ENCODE results near the gene PATL2.

PATL2 gene

DNA sequence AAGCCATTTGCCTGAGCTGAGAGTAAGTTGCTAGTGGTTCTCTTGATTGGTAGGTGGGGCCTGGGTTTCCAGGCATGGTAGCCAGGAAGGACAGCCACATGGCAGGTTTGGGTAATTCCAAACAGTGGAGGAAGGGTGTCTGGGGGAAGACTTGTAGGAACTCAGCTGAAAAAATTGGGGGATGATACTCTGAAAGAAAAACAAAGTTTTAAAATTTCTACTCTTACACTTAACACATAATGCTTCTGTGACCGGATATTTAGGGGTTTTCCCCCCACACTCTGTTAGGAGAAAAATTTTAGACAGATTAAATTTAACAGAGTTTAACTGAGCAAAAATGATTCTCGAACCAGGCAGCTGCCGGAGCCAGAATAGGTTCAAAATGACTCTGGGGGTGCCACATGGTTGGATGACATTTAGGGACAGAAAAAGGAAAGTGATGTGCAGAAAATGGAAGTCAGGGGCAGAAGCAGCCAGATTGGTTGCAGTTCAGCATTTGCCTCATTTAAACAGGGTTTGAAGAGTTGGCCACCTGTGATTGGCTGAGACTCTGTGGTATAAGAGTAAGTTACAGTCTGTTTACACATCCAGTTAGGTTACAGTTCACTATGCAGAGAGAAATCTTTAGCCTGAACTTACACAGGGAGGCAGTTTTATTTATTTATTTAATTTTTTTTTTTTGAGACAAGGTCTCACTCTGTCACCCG is 8.3 kb upstream of the PATL2 start:
- Histone ChIP-seq H3K9me3 (ENCODE audit: control insufficient read depth in 2 of 2, low read length in 2 of 2) (no peaks in the 10 kb centered on the region), H3K4me1 (ENCODE audit: control insufficient read depth in 2 of 2, insufficient read depth in 2 of 2, low read length in 2 of 2) (peaks cover 12 to 14% of the 10 kb centered on the region in 2 donors), H3K27me3 (ENCODE audit: control insufficient read depth in 2 of 2, insufficient read depth in 2 of 2, low read length in 2 of 2) (no peaks in the 10 kb centered on the region), H3K27ac (ENCODE audit: low read depth in 2 of 2, low read length in 2 of 2) (peak overlapping the region in 1 of 2 donors; percentile 20), H3K36me3 (ENCODE audit: control insufficient read depth in 2 of 2, insufficient read depth in 2 of 2, low read length in 2 of 2) (peaks cover 41 to 43% of the 10 kb centered on the region in 2 donors), H3K9ac (ENCODE audit: low read depth in 1 of 2, low read length in 2 of 2) (no peak overlapping the region), H3K4me3 (ENCODE audit: low read length in 2 of 2) (no peak overlapping the region)

DNA sequence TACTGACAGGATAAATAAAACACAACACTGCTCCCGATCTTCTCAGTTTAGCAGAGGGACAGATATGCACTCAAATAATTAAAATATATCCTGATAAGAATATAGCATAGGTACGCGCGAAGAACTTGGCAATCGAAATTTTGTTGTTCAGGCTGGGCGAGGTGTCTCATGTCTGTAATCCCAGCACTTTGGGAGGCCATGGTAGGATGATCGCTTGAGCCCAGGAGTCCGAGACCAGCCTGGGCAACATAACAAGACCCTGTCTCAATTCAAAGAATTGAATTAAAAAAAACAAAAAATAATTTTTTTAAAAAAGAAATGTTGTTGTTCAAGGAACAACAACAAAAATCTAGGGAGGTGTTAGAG is 7.8 kb upstream of the PATL2 start:
- no peak overlapping the region for H3K27ac ChIP-seq (ENCODE audit: low read depth in 2 of 2, low read length in 2 of 2)
- peaks cover 46% of the 10 kb centered on the region in 2 donors for H3K36me3 ChIP-seq (ENCODE audit: control insufficient read depth in 2 of 2, insufficient read depth in 2 of 2, low read length in 2 of 2)

DNA sequence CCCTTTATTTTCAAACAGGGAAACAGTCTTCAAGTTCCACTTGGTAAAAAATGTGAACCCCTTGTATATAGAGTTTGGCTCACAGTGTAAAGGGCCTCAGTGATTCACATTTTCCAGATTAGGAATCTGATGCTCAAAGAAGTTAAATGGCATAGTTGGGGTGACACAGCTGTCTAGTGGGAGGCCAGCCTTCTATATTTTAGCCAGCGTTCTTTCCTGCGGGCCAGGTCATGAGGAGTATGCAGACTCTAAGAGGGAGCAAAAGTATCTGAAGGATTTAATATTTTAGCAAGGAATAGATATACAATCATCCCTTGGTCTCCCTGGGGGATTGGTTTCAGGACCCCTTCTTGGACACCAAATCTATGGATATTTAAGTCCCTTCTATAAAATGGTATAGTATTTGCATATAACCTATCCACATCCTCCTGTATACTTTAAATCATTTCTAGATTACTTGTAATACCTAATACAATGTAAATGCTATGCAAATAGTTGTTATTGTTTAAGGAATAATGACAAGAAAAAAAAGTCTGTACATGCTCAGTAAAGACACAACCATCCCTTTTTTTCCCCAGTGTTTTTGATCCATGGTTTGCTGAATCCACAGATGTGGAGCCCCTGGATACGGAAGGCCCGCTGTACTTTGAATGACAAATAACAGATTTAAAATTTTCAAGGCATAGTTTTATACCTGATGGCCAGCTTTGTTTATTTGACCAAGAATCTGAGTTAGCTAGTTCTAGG is 7.2 kb upstream of the PATL2 start:
- Histone ChIP-seq H3K27ac (ENCODE audit: low read depth in 2 of 2, low read length in 2 of 2) (no peak overlapping the region), H3K9me3 (ENCODE audit: control insufficient read depth in 2 of 2, low read length in 2 of 2) (no peaks in the 10 kb centered on the region), H3K4me3 (ENCODE audit: low read length in 2 of 2) (no peak overlapping the region), H3K9ac (ENCODE audit: low read depth in 1 of 2, low read length in 2 of 2) (no peak overlapping the region), H3K36me3 (ENCODE audit: control insufficient read depth in 2 of 2, insufficient read depth in 2 of 2, low read length in 2 of 2) (peaks cover 46% of the 10 kb centered on the region in 2 donors), H3K4me1 (ENCODE audit: control insufficient read depth in 2 of 2, insufficient read depth in 2 of 2, low read length in 2 of 2) (peaks cover 17 to 23% of the 10 kb centered on the region in 2 donors), H3K27me3 (ENCODE audit: control insufficient read depth in 2 of 2, insufficient read depth in 2 of 2, low read length in 2 of 2) (no peaks in the 10 kb centered on the region)

More for the DNA sequence above, 7.8 kb upstream of the PATL2 start:
- H3K4me1 ChIP-seq (ENCODE audit: control insufficient read depth in 2 of 2, insufficient read depth in 2 of 2, low read length in 2 of 2): peaks cover 17% of the 10 kb centered on the region in 2 donors
- no peak overlapping the region for H3K4me3 ChIP-seq (ENCODE audit: low read length in 2 of 2)
- no peak overlapping the region for H3K9ac ChIP-seq (ENCODE audit: low read depth in 1 of 2, low read length in 2 of 2)
- no peaks in the 10 kb centered on the region for H3K9me3 ChIP-seq (ENCODE audit: control insufficient read depth in 2 of 2, low read length in 2 of 2)
- no peaks in the 10 kb centered on the region for H3K27me3 ChIP-seq (ENCODE audit: control insufficient read depth in 2 of 2, insufficient read depth in 2 of 2, low read length in 2 of 2)

DNA sequence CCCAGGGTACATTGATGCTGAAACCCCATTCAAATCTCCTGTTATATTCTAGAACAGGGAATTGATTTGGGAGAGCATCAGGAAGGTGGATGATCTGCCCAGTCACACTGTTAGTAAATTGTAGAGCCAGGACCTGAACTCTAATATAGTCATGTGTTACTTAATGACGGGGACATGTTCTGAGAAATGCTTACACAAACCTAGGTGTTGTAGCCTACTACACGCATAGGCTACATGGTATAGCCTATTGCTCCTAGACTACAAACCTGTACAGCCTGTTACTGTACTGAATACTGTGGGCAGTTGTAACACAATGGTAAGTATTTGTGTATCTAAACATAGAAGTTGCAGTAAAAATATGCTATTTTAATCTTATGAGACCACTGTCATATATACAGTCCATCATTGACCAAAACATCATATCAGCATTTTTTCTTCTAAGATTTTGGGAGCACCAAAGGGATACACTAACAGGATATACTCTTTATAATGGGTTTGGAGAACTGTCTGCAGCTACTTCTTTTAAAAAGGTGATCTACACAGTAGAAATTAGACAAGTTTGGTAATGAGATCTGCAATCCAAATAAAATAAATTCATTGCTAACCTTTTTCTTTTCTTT is 6.0 kb upstream of the PATL2 start:
- Histone ChIP-seq H3K9me3 (ENCODE audit: control insufficient read depth in 2 of 2, low read length in 2 of 2) (no peaks in the 10 kb centered on the region), H3K4me3 (ENCODE audit: low read length in 2 of 2) (no peak overlapping the region), H3K4me1 (ENCODE audit: control insufficient read depth in 2 of 2, insufficient read depth in 2 of 2, low read length in 2 of 2) (peaks cover 17 to 25% of the 10 kb centered on the region in 2 donors), H3K27me3 (ENCODE audit: control insufficient read depth in 2 of 2, insufficient read depth in 2 of 2, low read length in 2 of 2) (no peaks in the 10 kb centered on the region), H3K9ac (ENCODE audit: low read depth in 1 of 2, low read length in 2 of 2) (no peak overlapping the region), H3K36me3 (ENCODE audit: control insufficient read depth in 2 of 2, insufficient read depth in 2 of 2, low read length in 2 of 2) (peaks cover 46% of the 10 kb centered on the region in 2 donors), H3K27ac (ENCODE audit: low read depth in 2 of 2, low read length in 2 of 2) (no peak overlapping the region)

DNA sequence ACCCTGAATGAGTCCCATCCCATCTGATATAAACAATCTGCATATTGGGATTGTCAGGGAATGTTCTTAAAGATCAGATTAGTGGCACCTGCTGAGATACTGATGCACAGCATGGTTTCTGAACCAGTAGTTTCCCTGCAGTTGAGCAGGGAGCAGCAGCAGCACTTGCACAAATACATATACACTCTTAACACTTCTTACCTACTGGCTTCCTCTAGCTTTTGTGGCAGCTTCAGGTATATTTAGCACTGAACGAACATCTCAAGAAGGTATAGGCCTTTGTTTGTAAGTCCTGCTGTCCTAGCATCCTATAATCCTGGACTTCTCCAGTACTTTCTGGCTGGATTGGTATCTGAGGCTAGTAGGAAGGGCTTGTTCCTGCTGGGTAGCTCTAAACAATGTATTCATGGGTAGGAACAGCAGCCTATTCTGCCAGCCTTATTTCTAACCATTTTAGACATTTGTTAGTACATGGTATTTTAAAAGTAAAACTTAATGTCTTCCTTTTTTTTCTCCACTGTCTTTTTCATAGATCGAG is 4.7 kb upstream of the PATL2 start:
- Histone ChIP-seq H3K9me3 (ENCODE audit: control insufficient read depth in 2 of 2, low read length in 2 of 2) (no peaks in the 10 kb centered on the region), H3K4me1 (ENCODE audit: control insufficient read depth in 2 of 2, insufficient read depth in 2 of 2, low read length in 2 of 2) (peaks cover 17 to 25% of the 10 kb centered on the region in 2 donors), H3K27me3 (ENCODE audit: control insufficient read depth in 2 of 2, insufficient read depth in 2 of 2, low read length in 2 of 2) (no peaks in the 10 kb centered on the region), H3K27ac (ENCODE audit: low read depth in 2 of 2, low read length in 2 of 2) (no peak overlapping the region), H3K9ac (ENCODE audit: low read depth in 1 of 2, low read length in 2 of 2) (no peak overlapping the region), H3K36me3 (ENCODE audit: control insufficient read depth in 2 of 2, insufficient read depth in 2 of 2, low read length in 2 of 2) (peaks cover 46% of the 10 kb centered on the region in 2 donors), H3K4me3 (ENCODE audit: low read length in 2 of 2) (peak overlapping the region in 1 of 2 donors; percentile 96)

DNA sequence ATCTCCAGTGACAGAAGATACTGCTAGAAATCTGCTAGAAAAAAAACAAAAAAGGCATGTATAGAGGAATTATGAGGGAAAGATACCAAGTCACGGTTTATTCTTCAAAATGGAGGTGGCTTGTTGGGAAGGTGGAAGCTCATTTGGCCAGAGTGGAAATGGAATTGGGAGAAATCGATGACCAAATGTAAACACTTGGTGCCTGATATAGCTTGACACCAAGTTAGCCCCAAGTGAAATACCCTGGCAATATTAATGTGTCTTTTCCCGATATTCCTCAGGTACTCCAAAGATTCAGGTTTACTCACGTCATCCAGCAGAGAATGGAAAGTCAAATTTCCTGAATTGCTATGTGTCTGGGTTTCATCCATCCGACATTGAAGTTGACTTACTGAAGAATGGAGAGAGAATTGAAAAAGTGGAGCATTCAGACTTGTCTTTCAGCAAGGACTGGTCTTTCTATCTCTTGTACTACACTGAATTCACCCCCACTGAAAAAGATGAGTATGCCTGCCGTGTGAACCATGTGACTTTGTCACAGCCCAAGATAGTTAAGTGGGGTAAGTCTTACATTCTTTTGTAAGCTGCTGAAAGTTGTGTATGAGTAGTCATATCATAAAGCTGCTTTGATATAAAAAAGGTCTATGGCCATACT is 4.1 kb upstream of the PATL2 start:
- Histone ChIP-seq H3K36me3 (ENCODE audit: control insufficient read depth in 2 of 2, insufficient read depth in 2 of 2, low read length in 2 of 2) (peaks cover 46% of the 10 kb centered on the region in 2 donors), H3K4me1 (ENCODE audit: control insufficient read depth in 2 of 2, insufficient read depth in 2 of 2, low read length in 2 of 2) (peaks cover 17 to 26% of the 10 kb centered on the region in 2 donors), H3K27me3 (ENCODE audit: control insufficient read depth in 2 of 2, insufficient read depth in 2 of 2, low read length in 2 of 2) (no peaks in the 10 kb centered on the region), H3K9me3 (ENCODE audit: control insufficient read depth in 2 of 2, low read length in 2 of 2) (no peaks in the 10 kb centered on the region), H3K4me3 (ENCODE audit: low read length in 2 of 2) (peak overlapping the region in 1 of 2 donors; percentile 96), H3K27ac (ENCODE audit: low read depth in 2 of 2, low read length in 2 of 2) (no peak overlapping the region), H3K9ac (ENCODE audit: low read depth in 1 of 2, low read length in 2 of 2) (no peak overlapping the region)

DNA sequence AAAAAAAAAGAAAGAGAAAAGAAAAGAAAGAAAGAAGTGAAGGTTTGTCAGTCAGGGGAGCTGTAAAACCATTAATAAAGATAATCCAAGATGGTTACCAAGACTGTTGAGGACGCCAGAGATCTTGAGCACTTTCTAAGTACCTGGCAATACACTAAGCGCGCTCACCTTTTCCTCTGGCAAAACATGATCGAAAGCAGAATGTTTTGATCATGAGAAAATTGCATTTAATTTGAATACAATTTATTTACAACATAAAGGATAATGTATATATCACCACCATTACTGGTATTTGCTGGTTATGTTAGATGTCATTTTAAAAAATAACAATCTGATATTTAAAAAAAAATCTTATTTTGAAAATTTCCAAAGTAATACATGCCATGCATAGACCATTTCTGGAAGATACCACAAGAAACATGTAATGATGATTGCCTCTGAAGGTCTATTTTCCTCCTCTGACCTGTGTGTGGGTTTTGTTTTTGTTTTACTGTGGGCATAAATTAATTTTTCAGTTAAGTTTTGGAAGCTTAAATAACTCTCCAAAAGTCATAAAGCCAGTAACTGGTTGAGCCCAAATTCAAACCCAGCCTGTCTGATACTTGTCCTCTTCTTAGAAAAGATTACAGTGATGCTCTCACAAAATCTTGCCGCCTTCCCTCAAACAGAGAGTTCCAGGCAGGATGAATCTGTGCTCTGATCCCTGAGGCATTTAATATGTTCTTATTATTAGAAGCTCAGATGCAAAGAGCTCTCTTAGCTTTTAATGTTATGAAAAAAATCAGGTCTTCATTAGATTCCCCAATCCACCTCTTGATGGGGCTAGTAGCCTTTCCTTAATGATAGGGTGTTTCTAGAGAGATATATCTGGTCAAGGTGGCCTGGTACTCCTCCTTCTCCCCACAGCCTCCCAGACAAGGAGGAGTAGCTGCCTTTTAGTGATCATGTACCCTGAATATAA is 2.2 kb upstream of the PATL2 start:
- Histone ChIP-seq H3K27me3 (ENCODE audit: control insufficient read depth in 2 of 2, insufficient read depth in 2 of 2, low read length in 2 of 2) (no peaks in the 10 kb centered on the region), H3K9ac (ENCODE audit: low read depth in 1 of 2, low read length in 2 of 2) (peak overlapping the region; percentile 100), H3K9me3 (ENCODE audit: control insufficient read depth in 2 of 2, low read length in 2 of 2) (no peaks in the 10 kb centered on the region), H3K4me1 (ENCODE audit: control insufficient read depth in 2 of 2, insufficient read depth in 2 of 2, low read length in 2 of 2) (peaks cover 23 to 38% of the 10 kb centered on the region in 2 donors), H3K4me3 (ENCODE audit: low read length in 2 of 2) (peak overlapping the region; percentile 96 to 99), H3K36me3 (ENCODE audit: control insufficient read depth in 2 of 2, insufficient read depth in 2 of 2, low read length in 2 of 2) (peaks cover 39 to 40% of the 10 kb centered on the region in 2 donors), H3K27ac (ENCODE audit: low read depth in 2 of 2, low read length in 2 of 2) (peak overlapping the region; percentile 100)

DNA sequence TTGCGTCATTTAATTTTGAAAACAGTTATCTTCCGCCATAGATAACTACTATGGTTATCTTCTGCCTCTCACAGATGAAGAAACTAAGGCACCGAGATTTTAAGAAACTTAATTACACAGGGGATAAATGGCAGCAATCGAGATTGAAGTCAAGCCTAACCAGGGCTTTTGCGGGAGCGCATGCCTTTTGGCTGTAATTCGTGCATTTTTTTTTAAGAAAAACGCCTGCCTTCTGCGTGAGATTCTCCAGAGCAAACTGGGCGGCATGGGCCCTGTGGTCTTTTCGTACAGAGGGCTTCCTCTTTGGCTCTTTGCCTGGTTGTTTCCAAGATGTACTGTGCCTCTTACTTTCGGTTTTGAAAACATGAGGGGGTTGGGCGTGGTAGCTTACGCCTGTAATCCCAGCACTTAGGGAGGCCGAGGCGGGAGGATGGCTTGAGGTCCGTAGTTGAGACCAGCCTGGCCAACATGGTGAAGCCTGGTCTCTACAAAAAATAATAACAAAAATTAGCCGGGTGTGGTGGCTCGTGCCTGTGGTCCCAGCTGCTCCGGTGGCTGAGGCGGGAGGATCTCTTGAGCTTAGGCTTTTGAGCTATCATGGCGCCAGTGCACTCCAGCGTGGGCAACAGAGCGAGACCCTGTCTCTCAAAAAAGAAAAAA is 1.4 kb upstream of the PATL2 start:
- H3K36me3 ChIP-seq (ENCODE audit: control insufficient read depth in 2 of 2, insufficient read depth in 2 of 2, low read length in 2 of 2): peaks cover 30 to 32% of the 10 kb centered on the region in 2 donors
- peaks cover 27 to 46% of the 10 kb centered on the region in 2 donors for H3K4me1 ChIP-seq (ENCODE audit: control insufficient read depth in 2 of 2, insufficient read depth in 2 of 2, low read length in 2 of 2)

More for the DNA sequence above, 1.4 kb upstream of the PATL2 start:
- Histone ChIP-seq H3K27me3 (ENCODE audit: control insufficient read depth in 2 of 2, insufficient read depth in 2 of 2, low read length in 2 of 2) (no peaks in the 10 kb centered on the region), H3K9me3 (ENCODE audit: control insufficient read depth in 2 of 2, low read length in 2 of 2) (no peaks in the 10 kb centered on the region), H3K9ac (ENCODE audit: low read depth in 1 of 2, low read length in 2 of 2) (peak overlapping the region; percentile 100), H3K4me3 (ENCODE audit: low read length in 2 of 2) (peak overlapping the region; percentile 96 to 99), H3K27ac (ENCODE audit: low read depth in 2 of 2, low read length in 2 of 2) (peak overlapping the region; percentile 100)
